ENCODE results near the gene NPPB.

The NPPB gene

DNA sequence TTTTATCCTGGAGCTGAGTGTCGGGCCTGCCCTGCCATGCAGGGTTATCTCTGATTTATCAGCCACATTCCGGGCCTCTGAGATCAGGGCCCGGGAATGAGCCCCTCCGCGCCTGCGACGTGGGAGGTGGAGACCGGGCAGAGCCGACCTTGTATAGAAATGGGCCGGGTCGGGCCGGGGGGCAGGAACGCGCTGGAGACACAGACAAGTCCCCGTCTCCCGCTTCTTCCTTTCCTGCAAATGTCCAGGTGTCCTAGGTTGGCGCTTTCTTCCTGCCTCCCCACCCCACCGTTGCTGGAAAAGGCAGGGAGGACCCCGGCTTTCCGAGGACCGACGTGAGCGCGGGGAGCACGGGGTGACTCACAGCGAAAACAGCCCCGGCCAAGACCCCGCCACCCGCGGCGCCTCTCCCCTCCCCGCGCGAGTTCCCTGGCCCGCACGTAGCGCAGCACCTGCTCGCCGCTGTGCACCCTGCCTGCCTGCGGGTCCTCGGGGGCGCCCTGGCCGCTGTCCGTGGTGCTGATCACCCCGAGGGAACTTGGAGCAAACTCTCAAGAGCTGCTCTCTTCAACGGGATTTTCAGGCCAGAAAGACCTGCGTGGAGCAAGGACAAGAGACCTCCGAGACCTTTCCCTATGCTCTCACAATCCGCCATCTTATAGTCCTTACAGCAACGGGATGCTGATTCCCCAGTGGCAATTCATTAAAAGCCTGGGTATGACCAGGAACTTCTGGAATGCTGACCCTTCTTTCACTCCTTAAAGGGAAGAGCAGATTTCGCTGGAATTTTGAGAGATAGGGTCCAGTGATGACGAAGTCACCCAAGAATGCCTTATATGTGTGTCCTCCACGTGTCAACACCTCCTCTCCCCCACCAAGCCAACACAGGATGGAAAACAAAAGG lies 475 bp upstream of the NPPB start:
- in situ Hi-C loops (cut with HindIII; ENCODE audit: low pct_ligation_motif_present, low sequenced_read_pairs), result no loop called here
- peaks cover 26% of the 10 kb centered on the region for H3K27me3 ChIP-seq (replicated peaks)

DNA sequence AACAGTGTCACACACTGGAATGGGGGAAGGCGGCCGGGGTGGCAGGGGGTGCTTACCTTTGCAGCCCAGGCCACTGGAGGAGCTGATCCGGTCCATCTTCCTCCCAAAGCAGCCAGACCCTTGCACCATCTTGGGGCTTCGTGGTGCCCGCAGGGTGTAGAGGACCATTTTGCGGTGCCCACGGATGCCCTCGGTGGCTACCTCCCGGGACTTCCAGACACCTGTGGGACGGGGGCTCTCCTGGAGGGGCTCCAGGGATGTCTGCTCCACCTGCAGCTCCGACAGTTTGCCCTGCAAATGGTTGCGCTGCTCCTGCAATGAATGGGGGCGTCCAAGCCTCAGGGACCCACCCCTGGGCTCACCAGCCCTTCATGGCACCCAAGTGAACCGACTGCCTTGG lies 587 bp downstream of the NPPB start:
- Histone ChIP-seq H3K36me3 (replicated peaks) (no peaks in the 10 kb centered on the region), H3K27ac (no peak overlapping the region), H3K27me3 (replicated peaks) (peaks cover 26% of the 10 kb centered on the region), H3K4me3 (ENCODE audit: low read depth, low read length) (no peak overlapping the region)
- in situ Hi-C loops (cut with HindIII; ENCODE audit: low pct_ligation_motif_present, low sequenced_read_pairs), result no loop called here
- no peak for DNase-seq
- TF ChIP-seq, protein P1, sequence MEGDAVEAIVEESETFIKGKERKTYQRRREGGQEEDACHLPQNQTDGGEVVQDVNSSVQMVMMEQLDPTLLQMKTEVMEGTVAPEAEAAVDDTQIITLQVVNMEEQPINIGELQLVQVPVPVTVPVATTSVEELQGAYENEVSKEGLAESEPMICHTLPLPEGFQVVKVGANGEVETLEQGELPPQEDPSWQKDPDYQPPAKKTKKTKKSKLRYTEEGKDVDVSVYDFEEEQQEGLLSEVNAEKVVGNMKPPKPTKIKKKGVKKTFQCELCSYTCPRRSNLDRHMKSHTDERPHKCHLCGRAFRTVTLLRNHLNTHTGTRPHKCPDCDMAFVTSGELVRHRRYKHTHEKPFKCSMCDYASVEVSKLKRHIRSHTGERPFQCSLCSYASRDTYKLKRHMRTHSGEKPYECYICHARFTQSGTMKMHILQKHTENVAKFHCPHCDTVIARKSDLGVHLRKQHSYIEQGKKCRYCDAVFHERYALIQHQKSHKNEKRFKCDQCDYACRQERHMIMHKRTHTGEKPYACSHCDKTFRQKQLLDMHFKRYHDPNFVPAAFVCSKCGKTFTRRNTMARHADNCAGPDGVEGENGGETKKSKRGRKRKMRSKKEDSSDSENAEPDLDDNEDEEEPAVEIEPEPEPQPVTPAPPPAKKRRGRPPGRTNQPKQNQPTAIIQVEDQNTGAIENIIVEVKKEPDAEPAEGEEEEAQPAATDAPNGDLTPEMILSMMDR (IDR thresholded peaks at IDR 0.05; ENCODE audit: low read depth, low read length, missing control alignments), result no peak

More for the DNA sequence above, 475 bp upstream of the NPPB start:
- TF ChIP-seq, protein P1 (IDR thresholded peaks at IDR 0.05; ENCODE audit: low read depth, low read length, missing control alignments), result peak; percentile 53
- H3K4me3 ChIP-seq (ENCODE audit: low read depth, low read length), result no peak overlapping the region
- no peaks in the 10 kb centered on the region for H3K36me3 ChIP-seq (replicated peaks)
- H3K27ac ChIP-seq, result no peak overlapping the region
- peak; percentile 57 for DNase-seq

DNA sequence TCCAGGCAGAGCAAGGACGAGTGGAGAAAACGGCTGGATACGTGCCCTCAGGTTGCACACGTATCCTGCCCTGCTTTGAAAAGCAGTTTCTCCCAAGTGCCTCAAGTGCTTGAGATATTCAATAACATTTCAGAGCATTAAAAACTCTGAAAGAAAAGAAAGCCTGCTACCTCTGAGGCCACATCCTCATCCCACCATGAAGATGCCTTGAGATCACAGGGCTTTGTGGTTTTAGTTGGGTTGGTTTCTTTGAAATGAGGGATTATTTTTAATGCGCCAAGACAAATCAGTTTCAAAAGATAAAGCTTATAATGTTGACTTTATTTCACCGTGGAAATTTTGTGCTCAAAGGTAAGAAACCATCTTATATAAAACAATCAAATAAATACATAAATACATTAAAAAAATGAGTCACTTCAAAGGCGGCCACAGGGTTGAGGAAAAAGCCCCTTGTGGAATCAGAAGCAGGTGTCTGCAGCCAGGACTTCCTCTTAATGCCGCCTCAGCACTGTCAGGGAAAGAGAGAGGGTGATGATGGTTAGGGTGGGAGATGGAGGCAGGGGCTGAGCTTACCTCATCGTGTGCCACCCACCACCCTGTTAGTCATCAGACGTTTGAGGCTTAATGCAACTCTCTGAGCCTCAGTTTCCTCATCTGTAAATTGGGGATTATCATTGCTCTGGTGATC lies 1.4 kb downstream of the NPPB start:
- H3K27ac ChIP-seq, result no peak overlapping the region
- no peak overlapping the region for H3K4me3 ChIP-seq (ENCODE audit: low read depth, low read length)
- no peak for DNase-seq
- peaks cover 26% of the 10 kb centered on the region for H3K27me3 ChIP-seq (replicated peaks)
- TF ChIP-seq, protein P1 (IDR thresholded peaks at IDR 0.05; ENCODE audit: low read depth, low read length, missing control alignments), result no peak
- no peaks in the 10 kb centered on the region for H3K36me3 ChIP-seq (replicated peaks)
- in situ Hi-C loops (cut with HindIII; ENCODE audit: low pct_ligation_motif_present, low sequenced_read_pairs), result no loop called here

DNA sequence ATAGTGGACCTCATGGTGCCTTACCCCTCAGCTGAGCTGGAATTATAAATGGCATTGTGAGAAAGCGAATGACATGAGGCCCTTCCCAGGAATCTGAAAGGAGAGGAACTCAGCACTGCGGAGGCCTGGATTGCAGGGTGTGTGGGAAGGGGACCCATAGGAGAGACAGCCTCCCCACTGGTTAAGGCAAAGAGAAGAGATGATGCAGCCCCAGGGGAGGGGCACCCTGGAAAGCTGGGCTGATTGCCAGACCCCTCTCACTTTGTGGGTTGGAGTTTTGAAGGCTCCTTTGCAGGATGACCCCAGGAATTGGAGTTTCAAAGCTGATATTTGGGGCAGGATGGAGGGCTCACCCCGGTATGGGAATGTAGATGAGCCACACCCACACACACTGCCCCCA lies 2.0 kb downstream of the NPPB start:
- H3K27ac ChIP-seq, result no peak overlapping the region
- in situ Hi-C loops (cut with HindIII; ENCODE audit: low pct_ligation_motif_present, low sequenced_read_pairs), result no loop called here

DNA sequence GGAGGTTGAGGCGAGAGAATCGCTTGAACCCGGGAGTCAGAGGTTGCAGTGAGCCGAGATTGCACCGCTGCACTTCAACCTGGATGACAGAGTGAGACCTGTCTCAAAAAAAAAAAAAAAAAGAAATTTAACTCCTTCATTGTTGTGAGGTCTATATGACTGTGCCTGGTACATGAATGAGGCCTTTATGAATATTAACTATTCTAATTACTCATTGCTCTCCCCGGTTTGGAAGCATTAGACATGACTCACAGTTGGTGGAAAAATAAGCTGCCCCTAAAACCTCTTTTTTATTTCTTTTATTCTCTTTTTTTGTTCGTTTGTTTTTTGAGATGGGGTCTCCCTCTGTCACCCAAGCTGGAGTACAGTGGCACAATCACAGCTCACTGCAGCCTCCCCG lies 3.3 kb downstream of the NPPB start:
- Histone ChIP-seq H3K4me3 (ENCODE audit: low read depth, low read length) (no peak overlapping the region), H3K36me3 (replicated peaks) (no peaks in the 10 kb centered on the region), H3K27me3 (replicated peaks) (peaks cover 26% of the 10 kb centered on the region), H3K27ac (no peak overlapping the region)
- TF ChIP-seq, protein P1 (IDR thresholded peaks at IDR 0.05; ENCODE audit: low read depth, low read length, missing control alignments), result no peak
- in situ Hi-C loops (cut with HindIII; ENCODE audit: low pct_ligation_motif_present, low sequenced_read_pairs), result no loop called here
- no peak for DNase-seq

More for the DNA sequence above, 2.0 kb downstream of the NPPB start:
- Histone ChIP-seq H3K36me3 (replicated peaks) (no peaks in the 10 kb centered on the region), H3K27me3 (replicated peaks) (peaks cover 26% of the 10 kb centered on the region), H3K4me3 (ENCODE audit: low read depth, low read length) (no peak overlapping the region)
- TF ChIP-seq, protein P1 (IDR thresholded peaks at IDR 0.05; ENCODE audit: low read depth, low read length, missing control alignments), result no peak
- DNase-seq, result no peak

All from brain microvascular endothelial cell (primary cell).